NCI-H2029 treated with DMSO at 0.1 percent for 48 hours (cell line): ENCODE measurements around the gene MTA1.

ENCODE experiments used
- DNase-seq: peaks from one replicate; lab custom pipeline; 2025; lab: John Stamatoyannopoulos, UW

Gene MTA1

GRCh38 chr14:105387530-105387922, 32.1 kb upstream of the MTA1 start:
- DNase-seq: no peak

GRCh38 chr14:105388110-105388951, 31.3 kb upstream of the MTA1 start:
- no peak for DNase-seq

- no peak for DNase-seq
These were observed 30.7 kb upstream of the MTA1 start for GRCh38 chr14:105388976-105389375.

- no peak for DNase-seq
These were observed 30.1 kb upstream of the MTA1 start for GRCh38 chr14:105389534-105389933.

GRCh38 chr14:105389976-105390848, 29.4 kb upstream of the MTA1 start:
- no peak for DNase-seq

- DNase-seq: no peak
These were observed 28.7 kb upstream of the MTA1 start for GRCh38 chr14:105390849-105391500.

GRCh38 chr14:105391541-105391940, 28.1 kb upstream of the MTA1 start:
- DNase-seq: no peak

- DNase-seq: no peak
These were observed 27.2 kb upstream of the MTA1 start for GRCh38 chr14:105392131-105393090.

GRCh38 chr14:105393151-105393550, 26.5 kb upstream of the MTA1 start:
- DNase-seq: no peak

GRCh38 chr14:105394714-105395537, 24.7 kb upstream of the MTA1 start:
- no peak for DNase-seq

GRCh38 chr14:105395538-105395854, 24.1 kb upstream of the MTA1 start:
- no peak for DNase-seq

- DNase-seq: no peak
These were observed 22.2 kb upstream of the MTA1 start for GRCh38 chr14:105397350-105397931.

- DNase-seq: peak; percentile 28
These were observed 21.4 kb upstream of the MTA1 start, which contains the start of gene TEX22 for GRCh38 chr14:105398044-105398725. TSS of gene TEX22 (plus strand) at chr14:105398538. CDS start at chr14:105399341, 803 bp downstream.

- DNase-seq: no peak
These were observed 20.7 kb upstream of the MTA1 start for GRCh38 chr14:105398726-105399465.

GRCh38 chr14:105399466-105399775, 20.2 kb upstream of the MTA1 start:
- DNase-seq: no peak

GRCh38 chr14:105400016-105400415, 19.6 kb upstream of the MTA1 start:
- no peak for DNase-seq

GRCh38 chr14:105401699-105402098, 17.9 kb upstream of the MTA1 start:
- no peak for DNase-seq

GRCh38 chr14:105408592-105408991, 11.0 kb upstream of the MTA1 start:
- DNase-seq: no peak

- DNase-seq: no peak
These were observed 10.3 kb upstream of the MTA1 start for GRCh38 chr14:105409364-105409763.
